ENCODE data around the gene WDR19.

DNA sequence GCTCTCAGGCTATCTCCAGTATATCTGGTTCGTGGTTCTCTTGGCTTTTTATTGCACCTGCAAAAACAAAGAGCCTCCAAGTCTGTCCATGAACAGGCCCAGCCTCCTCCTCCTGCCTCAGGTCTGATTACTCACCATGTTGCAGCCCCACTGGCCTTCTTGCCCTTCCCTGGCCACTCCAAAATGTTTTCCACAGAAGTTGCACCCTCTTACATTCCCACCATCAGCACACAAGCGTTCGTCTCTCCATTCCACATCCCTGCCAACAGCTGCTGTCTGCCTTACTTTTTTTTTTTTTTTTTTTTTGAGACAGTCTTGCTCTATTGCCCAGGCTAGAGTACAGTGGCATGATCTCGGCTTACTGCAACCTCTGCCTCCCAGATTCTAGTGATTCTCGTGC lies 97.1 kb downstream of the WDR19 start:
- TF ChIP-seq, protein P1, sequence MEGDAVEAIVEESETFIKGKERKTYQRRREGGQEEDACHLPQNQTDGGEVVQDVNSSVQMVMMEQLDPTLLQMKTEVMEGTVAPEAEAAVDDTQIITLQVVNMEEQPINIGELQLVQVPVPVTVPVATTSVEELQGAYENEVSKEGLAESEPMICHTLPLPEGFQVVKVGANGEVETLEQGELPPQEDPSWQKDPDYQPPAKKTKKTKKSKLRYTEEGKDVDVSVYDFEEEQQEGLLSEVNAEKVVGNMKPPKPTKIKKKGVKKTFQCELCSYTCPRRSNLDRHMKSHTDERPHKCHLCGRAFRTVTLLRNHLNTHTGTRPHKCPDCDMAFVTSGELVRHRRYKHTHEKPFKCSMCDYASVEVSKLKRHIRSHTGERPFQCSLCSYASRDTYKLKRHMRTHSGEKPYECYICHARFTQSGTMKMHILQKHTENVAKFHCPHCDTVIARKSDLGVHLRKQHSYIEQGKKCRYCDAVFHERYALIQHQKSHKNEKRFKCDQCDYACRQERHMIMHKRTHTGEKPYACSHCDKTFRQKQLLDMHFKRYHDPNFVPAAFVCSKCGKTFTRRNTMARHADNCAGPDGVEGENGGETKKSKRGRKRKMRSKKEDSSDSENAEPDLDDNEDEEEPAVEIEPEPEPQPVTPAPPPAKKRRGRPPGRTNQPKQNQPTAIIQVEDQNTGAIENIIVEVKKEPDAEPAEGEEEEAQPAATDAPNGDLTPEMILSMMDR (IDR thresholded peaks at IDR 0.05): no peak
- no peak for TF ChIP-seq ZFX (IDR thresholded peaks at IDR 0.05; ENCODE audit: borderline replicate concordance)

All from 22Rv1 (cell line).